Spleen (tissue), 7 donors: Measurements from ENCODE around the gene DNAJA2.

Source experiments
- CTCF ChIP-seq, 11 experiments: fragments of 200-600 bp in 7 of 11; fragments of 450-650 bp in 4 of 11; sonication (generic) in 4 of 11; IDR thresholded peaks in 8 of 11; conservative IDR thresholded peaks in 3 of 11; 1 replicate in 7 of 11; 2 replicates in 4 of 11; pipeline versions ENCODE4 v1.4.0 to v1.8.0; 2016 to 2021; ENCODE audit warnings: antibody characterized with exemption in 11 of 11, inconsistent platforms in 4 of 11, mild to moderate bottlenecking in 1 of 11
- POLR2A ChIP-seq, 3 donors: fragments of 450-650 bp; IDR thresholded peaks; one replicate each; pipeline ENCODE4 v1.5.1; 2017; ENCODE audit warnings: antibody characterized with exemption in 3 of 3, mild to moderate bottlenecking in 1 of 3
- POLR2AphosphoS5 ChIP-seq, 3 donors: sonication (generic); formaldehyde crosslinking; IDR thresholded peaks; one replicate each; pipeline ENCODE4 v1.5.1; 2017; ENCODE audit warnings: antibody characterized with exemption in 3 of 3
- donor health status: DM: no; HTN: no; CAD: no; lungs with moderate emphysema.
- donor health status: DM: no; HTN: no; CAD: no.
- donor health status: DM: no; HTN: no; CAD: no.

DNA sequence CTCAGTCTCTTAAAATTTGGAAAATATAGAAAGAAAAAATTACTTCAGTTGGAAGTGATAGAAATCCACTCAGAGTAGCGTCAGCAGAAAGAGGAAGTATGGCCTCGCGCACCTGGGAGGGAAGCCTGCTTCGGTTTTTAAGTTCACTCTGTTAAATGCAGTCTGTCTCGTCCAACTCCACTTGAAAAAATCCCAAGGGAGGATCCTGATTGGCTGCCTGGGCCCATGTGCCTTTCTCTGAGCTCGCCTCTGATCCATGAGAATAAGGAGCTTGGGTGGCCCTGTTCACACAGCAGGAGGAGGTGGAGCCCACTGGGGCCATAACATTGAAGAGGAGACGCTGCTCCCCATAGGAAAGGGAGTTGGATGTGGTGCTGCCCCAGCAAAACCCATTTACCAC, 40.7 kb downstream of the DNAJA2 start:
- TF ChIP-seq CTCF (IDR thresholded peaks at IDR 0.05 in 8 of 11, conservative IDR thresholded peaks at IDR 0.05 in 3 of 11) (no peak), POLR2AphosphoS5 (IDR thresholded peaks at IDR 0.05) (no peak), POLR2A (IDR thresholded peaks at IDR 0.05) (no peak)
